HG02870 (cell line): Measurements from ENCODE around the gene SPON2.

Source experiments
- ATAC-seq: cut with Tn5 transposase; IDR thresholded peaks from one replicate; pipeline ENCODE4 v1.9.1; 2021; ENCODE audit warnings: mild to moderate bottlenecking, moderate library complexity; ENCODE audit not compliant: unreplicated experiment

Gene SPON2

DNA sequence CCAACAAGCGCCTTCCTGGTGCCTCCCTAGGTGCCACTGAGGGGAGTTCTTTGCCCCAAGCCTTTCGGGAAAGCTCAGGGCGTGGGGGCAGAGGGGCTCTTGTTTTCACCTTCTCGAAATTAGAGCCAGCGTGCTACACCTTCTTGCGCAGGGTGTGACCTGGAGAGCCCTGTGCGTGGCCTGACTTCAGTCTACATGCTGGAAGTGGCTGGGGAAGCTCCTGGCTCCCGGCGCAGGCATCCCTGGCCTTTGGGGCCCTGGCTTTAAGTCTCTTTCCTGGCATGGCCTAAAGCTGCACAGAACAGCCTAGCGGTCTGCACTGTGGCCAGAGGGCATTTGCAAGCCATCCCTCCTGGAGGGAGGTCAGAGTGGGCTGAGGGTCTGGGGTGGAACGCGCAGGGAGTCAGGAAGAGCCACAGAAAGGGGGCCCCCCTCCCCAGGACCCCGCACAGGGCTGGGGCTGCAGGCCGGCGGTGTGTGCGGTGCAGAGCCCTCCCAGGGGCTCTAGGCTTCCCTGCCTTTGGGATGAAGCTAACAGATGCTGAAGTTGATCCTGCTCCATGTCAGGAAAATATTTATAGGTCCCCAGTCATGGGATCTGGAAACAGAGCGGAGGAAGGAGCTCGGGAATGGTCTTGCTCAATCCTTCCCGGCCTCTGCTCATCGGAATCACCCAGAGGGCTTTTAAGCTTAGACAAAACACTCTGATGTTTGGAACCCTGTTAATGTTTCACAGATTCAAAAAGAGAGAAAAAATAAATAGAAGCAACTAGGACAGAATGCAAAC lies 781 bp upstream of the SPON2 start:
- ATAC-seq: no peak

DNA sequence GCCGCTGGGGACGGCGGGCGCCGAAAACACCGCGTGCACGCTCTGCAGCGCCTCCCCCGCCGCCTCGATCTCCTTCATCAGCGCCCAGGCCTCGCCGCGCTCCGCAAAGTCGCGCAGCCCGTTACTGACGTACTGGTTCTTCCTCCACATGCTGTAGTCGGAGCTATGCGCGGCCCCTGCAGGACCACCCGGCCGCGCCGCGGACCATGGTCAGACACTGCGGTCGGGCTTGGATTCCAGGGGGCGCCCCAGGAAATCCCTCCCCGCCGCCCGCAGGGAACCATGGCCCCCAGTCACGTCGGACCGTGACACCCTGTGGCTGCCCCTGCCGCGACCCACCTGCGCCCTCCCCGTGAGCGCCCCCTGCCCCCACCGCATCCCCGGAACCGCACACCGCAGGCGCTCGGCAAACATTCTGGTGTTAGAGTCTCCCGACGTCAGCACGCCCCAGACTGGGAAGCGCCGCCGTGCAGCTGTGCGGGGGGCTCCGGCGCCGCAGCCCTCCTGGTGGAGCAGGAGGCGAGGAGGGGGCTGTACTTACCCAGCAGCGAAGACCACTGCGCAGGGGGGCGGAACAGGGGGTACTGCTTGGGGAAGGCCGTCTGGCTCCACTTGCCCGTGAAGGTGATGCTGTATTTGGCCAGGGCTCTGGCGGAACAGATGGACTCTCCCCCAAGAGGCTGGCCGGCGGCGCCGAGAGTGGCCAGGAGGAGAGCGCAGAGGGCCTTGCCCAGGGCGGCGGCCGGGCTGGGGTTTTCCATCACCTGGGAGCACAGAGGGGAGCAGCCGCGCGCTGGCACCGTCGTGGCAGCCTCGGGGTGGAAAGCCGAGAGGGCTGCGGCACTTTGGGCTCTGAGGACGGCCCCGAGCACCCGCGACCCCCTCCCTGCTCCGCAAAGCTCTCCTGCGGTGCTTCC lies 814 bp downstream of the SPON2 start:
- ATAC-seq: no peak

DNA sequence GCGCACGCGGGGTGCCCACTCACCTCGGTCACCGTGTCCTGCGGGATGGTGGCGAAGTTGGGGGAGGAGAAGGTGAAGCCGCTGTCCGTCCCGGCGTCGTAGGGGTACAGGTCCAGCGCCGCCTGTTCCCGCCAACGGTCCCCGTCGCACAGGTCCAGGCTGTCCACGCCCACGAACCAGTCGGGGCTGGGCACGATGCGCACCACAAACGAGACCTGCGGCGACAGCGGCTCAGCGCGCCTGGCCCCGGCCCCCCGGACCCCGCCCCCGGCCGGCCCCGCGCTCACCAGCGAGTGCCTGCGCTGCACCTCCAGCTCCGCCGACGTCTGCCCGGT lies 1.4 kb downstream of the SPON2 start:
- ATAC-seq: no peak

GRCh38 chr4:1170156-1170975 lies 2.0 kb downstream of the SPON2 start:
- ATAC-seq: no peak

GRCh38 chr4:1169691-1170096 lies 2.7 kb downstream of the SPON2 start:
- no peak for ATAC-seq

GRCh38 chr4:1169171-1169671 lies 3.2 kb downstream of the SPON2 start:
- ATAC-seq: no peak

- no peak for ATAC-seq
Observed at GRCh38 chr4:1168191-1169101, 3.9 kb downstream of the SPON2 start.

DNA sequence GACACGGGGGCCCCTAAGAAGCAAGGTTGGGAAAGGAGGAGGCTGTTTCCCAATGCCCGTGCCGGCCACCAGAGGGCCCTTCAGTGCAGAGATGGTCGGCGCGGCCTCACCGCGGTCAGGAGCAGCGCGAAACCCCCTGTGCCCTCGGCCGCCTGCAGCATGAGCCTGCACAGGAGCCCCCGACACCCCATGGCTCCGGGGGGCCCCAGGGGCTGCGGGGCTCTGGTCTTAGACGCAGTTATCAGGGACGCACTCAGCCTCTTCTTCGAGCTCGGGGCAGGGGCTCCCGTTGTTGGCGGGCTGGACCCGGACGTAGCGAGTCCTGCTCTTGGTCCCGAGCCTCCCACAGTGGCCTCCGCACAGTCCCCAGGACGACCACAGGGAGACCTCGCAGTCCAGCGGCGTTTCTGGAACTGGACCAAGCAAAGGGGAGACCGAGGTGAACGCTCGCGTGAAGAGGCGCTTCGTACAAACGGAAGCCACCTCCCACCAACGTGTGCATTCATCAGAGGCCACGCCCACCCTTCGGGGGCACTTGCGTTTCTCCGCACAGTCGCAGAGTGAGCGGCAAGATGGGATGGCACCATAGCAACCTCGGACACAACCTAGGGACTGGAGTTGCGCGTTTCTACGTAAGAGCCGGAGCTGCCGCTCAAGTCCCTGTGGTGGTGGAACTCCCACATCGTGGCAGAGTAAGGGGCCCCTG lies 5.0 kb downstream of the SPON2 start:
- peak; percentile 63 for ATAC-seq

DNA sequence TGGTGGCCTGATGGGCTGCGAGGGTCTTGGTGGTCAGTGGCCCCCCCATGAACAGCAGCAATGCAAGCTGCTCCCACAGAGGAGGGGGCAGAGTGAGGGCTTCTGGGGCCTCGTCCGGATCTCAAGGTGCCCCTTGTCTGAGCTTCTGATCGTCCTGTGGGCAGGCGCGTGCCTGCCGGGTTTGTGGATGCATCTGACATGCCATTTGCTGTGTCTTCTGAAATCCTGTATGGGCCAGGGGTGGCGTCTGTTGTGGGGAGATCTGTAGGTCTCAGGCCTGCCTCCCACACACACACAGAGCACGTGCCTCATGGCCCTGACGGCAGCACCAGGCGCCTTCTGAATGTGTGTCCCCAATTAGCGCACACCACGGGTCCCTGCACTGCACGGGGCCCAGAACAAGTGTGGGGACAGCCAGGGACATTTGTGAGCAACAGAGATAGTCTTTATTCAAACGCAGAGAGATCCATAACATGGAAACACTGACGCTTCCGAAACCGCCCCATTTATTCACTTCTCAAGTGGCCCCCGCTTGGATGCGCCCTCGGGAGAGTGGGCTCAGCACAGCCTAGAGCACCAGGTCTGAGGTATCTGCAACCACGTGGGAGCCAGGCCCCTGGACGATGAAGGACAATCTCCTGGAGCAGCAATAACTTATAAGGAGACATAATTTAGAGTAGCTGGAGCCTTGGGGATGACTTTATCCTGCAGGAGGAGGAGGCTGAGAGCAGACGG lies 5.7 kb downstream of the SPON2 start:
- ATAC-seq: no peak

- ATAC-seq: no peak
Observed at GRCh38 chr4:1164956-1165545, 7.3 kb downstream of the SPON2 start.

- no peak for ATAC-seq
Observed at GRCh38 chr4:1164444-1164843, 7.9 kb downstream of the SPON2 start.

DNA sequence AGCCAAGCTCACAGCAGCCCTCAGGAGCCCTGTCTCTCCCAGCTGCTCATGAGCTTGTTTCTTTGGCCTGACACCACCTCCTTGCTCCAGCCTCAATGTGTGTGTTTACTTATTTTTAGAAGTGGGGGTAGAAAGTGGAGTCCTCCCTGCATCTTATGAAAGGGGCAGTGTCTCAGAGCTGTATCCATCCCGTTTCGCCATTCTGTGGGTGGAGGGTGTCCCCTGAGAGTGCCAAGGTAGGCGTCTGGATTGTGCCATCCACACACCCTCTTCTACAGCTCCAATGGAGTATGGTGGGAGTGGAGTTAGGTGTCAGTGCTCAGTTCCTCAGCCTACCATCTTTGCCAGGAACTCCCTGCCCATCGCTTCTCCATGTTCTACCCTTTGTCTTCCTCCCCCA lies 8.3 kb downstream of the SPON2 start:
- no peak for ATAC-seq

GRCh38 chr4:1160351-1160750 lies 12.0 kb downstream of the SPON2 start:
- no peak for ATAC-seq

- ATAC-seq: no peak
Observed at GRCh38 chr4:1156069-1156468, 16.3 kb downstream of the SPON2 start.

- no peak for ATAC-seq
Observed at GRCh38 chr4:1155314-1155713, 17.1 kb downstream of the SPON2 start.

DNA sequence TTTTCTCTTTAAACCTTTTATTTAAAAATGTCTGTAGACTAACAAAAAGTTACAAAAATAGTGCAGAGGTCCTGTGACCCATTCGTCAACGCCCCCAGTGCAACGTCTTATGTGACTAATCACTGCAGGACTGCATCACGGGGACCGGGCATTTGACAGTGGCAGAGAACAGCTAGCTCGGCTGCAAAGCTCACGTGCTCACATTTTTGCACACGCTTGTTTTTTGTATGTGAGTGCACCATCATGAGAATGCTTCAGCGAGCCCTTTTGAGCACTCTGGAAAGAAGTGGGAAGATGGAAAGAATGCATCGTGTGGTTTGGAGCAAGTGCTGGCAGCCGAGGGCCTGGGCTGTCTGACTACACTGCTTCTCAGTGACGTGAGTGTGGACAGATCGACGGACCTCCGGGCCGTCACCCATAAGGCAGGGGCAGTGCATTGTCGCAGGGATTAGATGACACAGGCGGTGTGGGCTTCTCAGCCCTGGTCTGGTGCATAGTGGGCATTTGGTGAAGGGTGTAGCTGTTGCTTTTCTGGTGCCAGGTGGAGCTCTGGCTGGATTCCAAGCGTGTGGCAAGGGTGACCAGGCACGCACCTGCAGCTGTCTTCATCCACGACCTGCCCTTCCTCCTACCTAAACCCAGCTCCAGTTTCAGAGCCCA lies 17.7 kb downstream of the SPON2 start:
- ATAC-seq: no peak

DNA sequence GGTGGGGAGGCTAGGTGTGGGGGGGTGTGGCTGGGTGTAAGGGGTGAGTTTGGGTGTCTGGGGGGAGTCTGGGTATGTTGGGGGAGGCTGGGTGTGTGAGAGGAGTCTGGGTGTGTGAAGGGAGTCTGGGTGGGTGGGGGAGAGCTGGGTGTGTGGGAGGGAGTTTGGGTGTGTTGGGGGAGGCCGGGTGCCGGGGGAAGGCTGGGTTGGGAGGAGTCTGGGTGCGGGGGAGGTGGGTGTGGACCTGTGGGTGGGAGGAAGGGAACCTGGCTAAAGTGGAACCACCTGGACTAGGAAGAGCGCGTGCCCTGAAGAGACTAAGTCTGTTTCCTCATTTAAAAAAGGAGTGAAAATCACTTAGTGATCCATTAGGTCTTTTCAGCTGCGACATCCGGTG lies 18.3 kb downstream of the SPON2 start:
- no peak for ATAC-seq

- ATAC-seq: no peak
Observed at GRCh38 chr4:1153567-1154090, 18.8 kb downstream of the SPON2 start.
